ENCODE results near the gene USP47.

GRCh38 chr11:11847082-11847481, 5.3 kb downstream of the USP47 start:
- no peak for TF ChIP-seq POLR2A (IDR thresholded peaks at IDR 0.05; ENCODE audit: low read length)
- TF ChIP-seq GATA1 (IDR thresholded peaks at IDR 0.05; ENCODE audit: low read depth, low read length): no peak
